ENCODE measurements around the gene ABCB8.
"Not testable (repeated sequence)": the region's sequence is repeated elsewhere in the genome, so short reads cannot be mapped to it uniquely, and the experiment has no call there.

ABCB8 gene

GRCh38 chr7:151006590-151007300 lies 21.5 kb upstream of the ABCB8 start:
- no peak overlapping the region for H3K4me3 ChIP-seq (ENCODE audit: low read length)
- no peak for TF ChIP-seq ZNF274 (IDR thresholded peaks at IDR 0.05; ENCODE audit: low read depth, low read length)

GRCh38 chr7:151007469-151007898 lies 20.8 kb upstream of the ABCB8 start:
- no peak overlapping the region for H3K4me3 ChIP-seq (ENCODE audit: low read length)
- no peak for TF ChIP-seq ZNF274 (IDR thresholded peaks at IDR 0.05; ENCODE audit: low read depth, low read length)

GRCh38 chr7:151008143-151008510 lies 20.1 kb upstream of the ABCB8 start:
- H3K4me3 ChIP-seq (ENCODE audit: low read length) = peak overlapping the region; percentile 20; the same call in 1 of the 2 replicates
- TF ChIP-seq ZNF274 (IDR thresholded peaks at IDR 0.05; ENCODE audit: low read depth, low read length) = no peak

GRCh38 chr7:151008511-151009323 lies 19.5 kb upstream of the ABCB8 start:
- TF ChIP-seq ZNF274 (IDR thresholded peaks at IDR 0.05; ENCODE audit: low read depth, low read length) = no peak
- H3K4me3 ChIP-seq (ENCODE audit: low read length) = peak overlapping the region; percentile 20; the same call in 1 of the 2 replicates

- no peak for TF ChIP-seq ZNF274 (IDR thresholded peaks at IDR 0.05; ENCODE audit: low read depth, low read length)
- no peak overlapping the region for H3K4me3 ChIP-seq (ENCODE audit: low read length)
Observed at GRCh38 chr7:151009327-151010036, 18.8 kb upstream of the ABCB8 start.

GRCh38 chr7:151010037-151010306 lies 18.3 kb upstream of the ABCB8 start:
- TF ChIP-seq ZNF274 (IDR thresholded peaks at IDR 0.05; ENCODE audit: low read depth, low read length) = no peak
- no peak overlapping the region for H3K4me3 ChIP-seq (ENCODE audit: low read length)

GRCh38 chr7:151010307-151011096 lies 17.7 kb upstream of the ABCB8 start:
- no peak overlapping the region for H3K4me3 ChIP-seq (ENCODE audit: low read length)
- no peak for TF ChIP-seq ZNF274 (IDR thresholded peaks at IDR 0.05; ENCODE audit: low read depth, low read length)

- no peak for TF ChIP-seq ZNF274 (IDR thresholded peaks at IDR 0.05; ENCODE audit: low read depth, low read length)
- H3K4me3 ChIP-seq (ENCODE audit: low read length) = no peak overlapping the region
Observed at GRCh38 chr7:151011097-151011409, 17.2 kb upstream of the ABCB8 start.

- not testable (repeated sequence) for H3K4me3 ChIP-seq (ENCODE audit: low read length)
Observed at GRCh38 chr7:151011616-151012015, 16.6 kb upstream of the ABCB8 start.

GRCh38 chr7:151012031-151012692 lies 16.1 kb upstream of the ABCB8 start:
- no peak for TF ChIP-seq ZNF274 (IDR thresholded peaks at IDR 0.05; ENCODE audit: low read depth, low read length)
- H3K4me3 ChIP-seq (ENCODE audit: low read length) = no peak overlapping the region

GRCh38 chr7:151012911-151013347 lies 15.3 kb upstream of the ABCB8 start:
- TF ChIP-seq ZNF274 (IDR thresholded peaks at IDR 0.05; ENCODE audit: low read depth, low read length) = no peak
- no peak overlapping the region for H3K4me3 ChIP-seq (ENCODE audit: low read length)

- no peak overlapping the region; the same call in 1 of the 2 replicates for H3K4me3 ChIP-seq (ENCODE audit: low read length)
- TF ChIP-seq ZNF274 (IDR thresholded peaks at IDR 0.05; ENCODE audit: low read depth, low read length) = no peak
Observed at GRCh38 chr7:151013356-151013732, 14.9 kb upstream of the ABCB8 start.

GRCh38 chr7:151013733-151014497 lies 14.3 kb upstream of the ABCB8 start:
- TF ChIP-seq ZNF274 (IDR thresholded peaks at IDR 0.05; ENCODE audit: low read depth, low read length) = no peak
- peak overlapping the region; percentile 55; the same call in 1 of the 2 replicates for H3K4me3 ChIP-seq (ENCODE audit: low read length)
